IMR-90 (cell line): ENCODE measurements around the gene GLI1.

Experiments
- CTCF ChIP-seq: conservative IDR thresholded peaks from 2 replicates; pipeline ENCODE4 v1.5.1; 2012; ENCODE audit warnings: mild to moderate bottlenecking, low read depth, low read length, improper control_type of control experiment
- MAZ ChIP-seq: IDR thresholded peaks from 2 replicates; pipeline ENCODE4 v1.6.1; 2012; ENCODE audit warnings: low read depth, mild to moderate bottlenecking, low read length, improper control_type of control experiment, moderate library complexity, borderline replicate concordance
- MXI1 ChIP-seq: IDR thresholded peaks from 2 replicates; pipeline ENCODE4 v1.6.1; 2012; ENCODE audit warnings: low read depth, mild to moderate bottlenecking, low read length, moderate library complexity, borderline replicate concordance
- POLR2A ChIP-seq: IDR thresholded peaks from 2 replicates; pipeline ENCODE4 v1.6.1; 2012; ENCODE audit warnings: mild to moderate bottlenecking, low read depth, low read length
- USF2 ChIP-seq: fragments of 150-350 bp; IDR thresholded peaks from 2 replicates; pipeline ENCODE4 v1.6.1; 2017; ENCODE audit warnings: mild to moderate bottlenecking, antibody characterized with exemption, low read length, low read depth

- TF ChIP-seq CTCF (no peak), POLR2A (no peak), MXI1 (no peak), USF2 (no peak), MAZ (no peak)
Measured at GRCh38 chr12:57467212-57467874, 7.8 kb downstream of the GLI1 start.
